Caco-2 (cell line): ENCODE results near the gene TUBA8. TPM values are rescaled to one million over a fixed set of nuclear protein-coding genes. Genes with fewer than 3 reads are reported as not detected.
"Not testable (repeated sequence)": the region's sequence is repeated elsewhere in the genome, so short reads cannot be mapped to it uniquely, and the experiment has no call there.

ENCODE experiments used
- BruUV-seq: library from RNA; stranded (reverse); fragments of 400-500 nt; replicated peaks from 2 replicates; lab custom pipeline; 2021; lab: Mats Ljungman, UMichigan
- CTCF ChIA-PET: fragments of 300-600 bp; sonication (Branson Sonifier 250); formaldehyde crosslinking; loops from one replicate; lab custom pipeline; 2022; ENCODE audit warnings: antibody characterized with exemption; lab: Charles Lee
- POLR2A ChIA-PET: fragments of 300-600 bp; sonication (Branson Sonifier 250); formaldehyde crosslinking; loops from one replicate; lab custom pipeline; 2022; ENCODE audit warnings: antibody characterized with exemption; lab: Charles Lee
- DNase-seq, 2 experiments: peaks; one replicate each; pipeline versions ENCODE4 v3.0.0 to v3.0.0-alpha.2; 2020 to 2022
- H3K27me3 ChIP-seq: replicated peaks from 2 replicates; pipeline ENCODE4 v1.6.0; 2011; ENCODE audit warnings: low read length; ENCODE audit not compliant: control insufficient read depth, insufficient read depth
- H3K36me3 ChIP-seq: 2 replicates; pipeline ENCODE4 v1.5.1; 2011; ENCODE audit warnings: low read length; ENCODE audit not compliant: control insufficient read depth, insufficient read depth
- H3K4me1 ChIP-seq: fragments of 250-450 bp; sonication (Bioruptor Pico); 2 replicates; pipeline ENCODE4 v1.5.1; 2020; ENCODE audit warnings: mild to moderate bottlenecking
- H3K4me3 ChIP-seq: 2 replicates; pipeline ENCODE4 v1.5.1; 2011; ENCODE audit warnings: low read depth, mild to moderate bottlenecking, control low read depth, low read length
- H3K9me3 ChIP-seq: fragments of 250-450 bp; sonication (Bioruptor Pico); 2 replicates; pipeline ENCODE4 v1.5.1; 2020; ENCODE audit warnings: mild to moderate bottlenecking, moderate library complexity
- H3K27ac Mint-ChIP-seq: one replicate; pipeline ENCODE4 v1.8.0; 2022; ENCODE audit warnings: mixed read lengths; ENCODE audit not compliant: unreplicated experiment
- H3K27me3 Mint-ChIP-seq: one replicate; pipeline ENCODE4 v1.8.0; 2022; ENCODE audit warnings: mixed read lengths; ENCODE audit not compliant: insufficient read depth, unreplicated experiment
- H3K36me3 Mint-ChIP-seq: one replicate; pipeline ENCODE4 v1.8.0; 2022; ENCODE audit warnings: mild to moderate bottlenecking, mixed read lengths; ENCODE audit not compliant: insufficient read depth, unreplicated experiment
- H3K4me1 Mint-ChIP-seq: one replicate; pipeline ENCODE4 v1.8.0; 2022; ENCODE audit warnings: low read depth, mixed read lengths; ENCODE audit not compliant: unreplicated experiment
- H3K4me3 Mint-ChIP-seq: one replicate; pipeline ENCODE4 v1.8.0; 2022; ENCODE audit warnings: mild to moderate bottlenecking, moderate library complexity, mixed read lengths; ENCODE audit not compliant: unreplicated experiment
- H3K9me3 Mint-ChIP-seq: one replicate; pipeline ENCODE4 v1.8.0; 2022; ENCODE audit warnings: mixed read lengths; ENCODE audit not compliant: unreplicated experiment
- CTCF ChIP-seq, 2 experiments: fragments of 200-600 bp in 1 of 2; IDR thresholded peaks; 1 replicate in 1 of 2; 2 replicates in 1 of 2; pipeline versions ENCODE4 v1.5.1 to v1.8.0; 2011 to 2022; ENCODE audit warnings: antibody characterized with exemption in 1 of 2, control low read depth in 1 of 2, inconsistent platforms in 1 of 2, low read depth in 1 of 2, low read length in 1 of 2, mild to moderate bottlenecking in 1 of 2, moderate library complexity in 1 of 2; ENCODE audit not compliant: insufficient read depth in 1 of 2, severe bottlenecking in 1 of 2, unreplicated experiment in 1 of 2
- intact Hi-C: fragments of 100-400 bp; cut with micrococcal nuclease; formaldehyde crosslinking; loops from one replicate; pipeline ENCODE4 v1.10.0; 2022; ENCODE audit not compliant: unreplicated experiment
- total RNA-seq: library from RNA; stranded (reverse); gene quantifications from 2 replicates; pipeline ENCODE4 v1.2.3, GENCODE V29; 2022

TUBA8 gene
- total RNA-seq, 1 experiment from 2014 or later = 0.73 TPM

GRCh38 chr22:18104566-18104965 lies 6.0 kb upstream of the TUBA8 start:
- H3K27me3 ChIP-seq = no peaks in the 10 kb centered on the region

GRCh38 chr22:18105981-18106380 lies 4.6 kb upstream of the TUBA8 start:
- H3K4me1 ChIP-seq, H3K27ac Mint-ChIP-seq, POLR2A ChIA-PET, H3K27me3 Mint-ChIP-seq, DNase-seq, H3K4me3 Mint-ChIP-seq, H3K36me3 Mint-ChIP-seq, H3K9me3 Mint-ChIP-seq, BruUV-seq, CTCF ChIA-PET, H3K4me1 Mint-ChIP-seq, intact Hi-C loops, H3K4me3 ChIP-seq, H3K9me3 ChIP-seq, H3K27me3 ChIP-seq, H3K36me3 ChIP-seq: not testable (repeated sequence)

More at GRCh38 chr22:18104566-18104965, 6.0 kb upstream of the TUBA8 start:
- no peak overlapping the region for H3K27ac Mint-ChIP-seq
- intact Hi-C loops = no loop called here
- no peak for DNase-seq
- ChIA-PET CTCF (no interaction called here), POLR2A (no interaction called here)
- no peak overlapping the region for H3K4me3 ChIP-seq
- no peak for TF ChIP-seq CTCF (IDR thresholded peaks at IDR 0.05; ENCODE audit: insufficient read depth in 1 of 2, low read depth in 1 of 2, low read length in 1 of 2, severe bottlenecking in 1 of 2, unreplicated experiment in 1 of 2)
- H3K27me3 Mint-ChIP-seq = peaks cover under 1% of the 10 kb centered on the region
- no peaks in the 10 kb centered on the region for H3K36me3 ChIP-seq
- no peaks in the 10 kb centered on the region for H3K9me3 Mint-ChIP-seq
- no peaks in the 10 kb centered on the region for H3K9me3 ChIP-seq
- no peak overlapping the region for H3K4me3 Mint-ChIP-seq
- no TSS peak for BruUV-seq
- H3K36me3 Mint-ChIP-seq = no peaks in the 10 kb centered on the region
- H3K4me1 ChIP-seq = no peaks in the 10 kb centered on the region
- no peaks in the 10 kb centered on the region for H3K4me1 Mint-ChIP-seq

GRCh38 chr22:18106550-18107341 lies 3.9 kb upstream of the TUBA8 start:
- H3K4me3 ChIP-seq, BruUV-seq, H3K9me3 Mint-ChIP-seq, H3K9me3 ChIP-seq, H3K27me3 ChIP-seq, DNase-seq, intact Hi-C loops, H3K36me3 ChIP-seq, H3K4me3 Mint-ChIP-seq, CTCF ChIA-PET, POLR2A ChIA-PET, H3K4me1 ChIP-seq, H3K27ac Mint-ChIP-seq, H3K4me1 Mint-ChIP-seq, H3K27me3 Mint-ChIP-seq, H3K36me3 Mint-ChIP-seq: not testable (repeated sequence)

GRCh38 chr22:18108187-18108586 lies 2.4 kb upstream of the TUBA8 start:
- Histone ChIP-seq H3K36me3 (no peaks in the 10 kb centered on the region), H3K27me3 (no peaks in the 10 kb centered on the region), H3K4me3 (no peak overlapping the region), H3K4me1 (no peaks in the 10 kb centered on the region), H3K9me3 (no peaks in the 10 kb centered on the region)
- intact Hi-C loops = no loop called here
- Mint-ChIP-seq H3K36me3 (no peaks in the 10 kb centered on the region), H3K4me3 (no peak overlapping the region), H3K4me1 (no peaks in the 10 kb centered on the region), H3K9me3 (no peaks in the 10 kb centered on the region), H3K27ac (no peak overlapping the region), H3K27me3 (peaks cover 5% of the 10 kb centered on the region)
- BruUV-seq = no TSS peak
- no peak for DNase-seq
- no peak for TF ChIP-seq CTCF (IDR thresholded peaks at IDR 0.05; ENCODE audit: insufficient read depth in 1 of 2, low read depth in 1 of 2, low read length in 1 of 2, severe bottlenecking in 1 of 2, unreplicated experiment in 1 of 2)
- POLR2A ChIA-PET = no interaction called here
- CTCF ChIA-PET = no interaction called here
